DMS153 (cell line): ENCODE results near the gene SLC6A9.

Experiments
- DNase-seq: peaks from one replicate; lab custom pipeline; 2025; lab: John Stamatoyannopoulos, UW

SLC6A9 gene

DNA sequence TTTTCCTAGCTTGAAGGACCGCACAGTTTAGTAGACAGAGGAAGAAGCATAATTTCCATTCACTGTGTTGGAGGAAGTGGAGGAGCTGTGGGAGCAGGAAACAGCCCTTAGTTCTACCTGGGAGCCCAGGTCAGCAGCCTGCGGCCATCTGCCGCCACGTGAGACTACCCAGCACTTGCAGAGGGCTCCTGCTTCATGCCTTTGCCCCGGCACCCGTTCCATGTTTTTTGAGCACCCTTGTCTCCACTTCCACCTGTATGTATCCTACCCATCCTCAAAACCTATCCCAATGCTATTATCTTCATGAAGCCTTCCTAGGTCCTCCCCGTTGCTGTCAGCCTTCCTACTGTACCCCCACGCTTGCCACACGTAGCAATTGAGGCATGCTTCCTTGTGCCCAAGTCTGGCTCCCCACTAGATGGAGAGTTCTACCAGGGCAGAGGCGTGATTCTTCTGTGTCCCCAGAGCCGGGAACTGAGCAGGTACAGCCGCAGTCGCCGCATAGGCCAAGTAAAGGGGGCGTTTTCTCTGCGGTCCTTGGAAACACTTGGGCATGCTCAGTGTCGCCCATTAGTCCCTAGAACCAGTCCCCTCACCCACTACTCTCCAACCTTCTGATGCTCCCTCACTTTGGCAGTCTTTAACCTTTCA, 1.9 kb downstream of the SLC6A9 start:
- no peak for DNase-seq

- DNase-seq, result no peak
Measured at GRCh38 chr1:44027320-44027719, 3.9 kb downstream of the SLC6A9 start.

DNA sequence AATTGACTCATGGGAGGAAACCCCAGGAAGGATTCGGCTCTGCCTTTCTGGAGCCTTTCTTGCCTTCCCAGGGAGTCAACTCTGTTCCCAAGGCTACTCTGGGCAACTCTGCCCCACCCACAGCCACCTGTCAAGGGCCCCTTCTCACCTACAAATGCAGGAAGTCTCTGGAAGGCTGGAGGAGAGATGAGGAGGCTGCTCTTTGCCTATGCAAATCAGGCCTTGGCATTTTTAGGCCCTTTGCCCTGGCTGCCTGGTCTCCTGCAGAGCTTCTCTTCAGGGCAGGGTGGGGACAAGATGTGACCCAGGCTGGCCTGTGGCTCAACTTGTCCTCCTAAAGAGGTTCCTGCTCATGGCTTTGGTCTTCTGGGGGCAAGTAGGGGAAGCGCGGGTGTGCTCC, 5.4 kb downstream of the SLC6A9 start:
- peak; percentile 25 for DNase-seq

- no peak for DNase-seq
Measured at GRCh38 chr1:44024903-44025525, 6.2 kb downstream of the SLC6A9 start.

DNA sequence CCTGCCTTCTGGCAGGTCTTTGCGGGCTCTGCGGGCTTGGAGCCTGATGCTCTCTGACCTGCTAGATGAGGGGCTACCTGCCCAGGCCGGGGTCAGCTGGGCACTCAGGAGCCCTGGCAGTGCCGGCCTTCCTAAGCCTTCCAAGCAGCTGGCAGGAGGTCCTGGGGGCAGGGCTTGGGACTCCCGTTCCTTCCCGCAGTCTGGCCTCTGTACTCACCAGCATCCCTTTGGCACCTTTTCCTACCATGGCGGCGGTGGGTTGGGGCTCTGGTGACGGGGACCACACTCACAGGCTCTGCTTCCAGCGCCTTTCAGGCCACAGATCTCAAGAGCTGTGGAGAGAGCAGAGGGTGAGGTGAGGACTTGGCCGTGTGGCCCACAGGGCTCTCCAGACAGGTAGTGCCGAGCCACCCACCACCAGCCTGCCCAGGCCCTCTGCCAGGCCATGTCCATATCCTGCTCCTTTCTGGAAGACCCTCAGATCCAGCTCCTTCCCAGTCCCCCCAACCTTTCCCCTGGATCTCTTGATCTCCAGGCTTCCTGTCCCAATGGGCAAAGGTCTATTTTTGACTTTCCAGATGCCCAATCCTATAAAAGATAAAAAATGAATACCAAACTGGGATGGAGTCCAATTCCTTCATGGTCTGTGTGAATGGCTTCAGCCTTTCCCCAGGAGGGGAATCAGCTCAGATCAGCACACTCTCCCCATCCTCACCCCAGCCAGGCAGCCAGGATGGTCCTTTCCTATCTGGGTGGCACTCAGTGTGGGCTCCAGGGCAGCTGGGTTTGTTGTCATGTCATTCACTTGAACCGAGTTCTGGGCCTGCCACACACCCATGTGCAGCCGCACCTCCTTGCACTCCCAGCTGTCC, 7.0 kb downstream of the SLC6A9 start:
- DNase-seq, result no peak

GRCh38 chr1:44021581-44022321, 9.5 kb downstream of the SLC6A9 start:
- no peak for DNase-seq

- no peak for DNase-seq
Measured at GRCh38 chr1:44021156-44021555, 10.1 kb downstream of the SLC6A9 start.

- no peak for DNase-seq
Measured at GRCh38 chr1:44020464-44020863, 10.8 kb downstream of the SLC6A9 start.

GRCh38 chr1:44019466-44019948, 11.8 kb downstream of the SLC6A9 start:
- no peak for DNase-seq

- DNase-seq, result no peak
Measured at GRCh38 chr1:44016890-44017400, 14.3 kb downstream of the SLC6A9 start.

- no peak for DNase-seq
Measured at GRCh38 chr1:44016041-44016889, 15.0 kb downstream of the SLC6A9 start.

DNA sequence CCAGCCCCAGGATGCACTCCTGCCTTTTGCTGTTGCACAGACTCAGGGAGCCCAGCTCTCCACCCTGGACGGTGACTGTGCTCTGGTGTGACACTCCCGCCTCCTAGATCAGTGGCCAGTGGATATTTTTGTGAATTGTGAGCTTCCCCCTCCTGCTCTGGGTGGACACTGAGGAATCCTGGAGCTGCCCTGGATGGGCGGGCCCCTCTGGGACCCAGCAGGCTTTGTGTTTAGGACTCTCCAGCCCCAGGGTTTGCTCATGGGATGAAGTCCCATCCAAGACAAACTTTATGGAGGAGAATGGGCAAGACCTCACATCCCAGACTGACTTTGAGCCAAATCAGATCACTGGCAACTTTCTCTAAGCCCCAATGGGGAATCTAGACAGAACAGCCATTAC, 16.1 kb downstream of the SLC6A9 start:
- DNase-seq, result no peak

GRCh38 chr1:44014365-44015104, 16.7 kb downstream of the SLC6A9 start:
- no peak for DNase-seq

DNA sequence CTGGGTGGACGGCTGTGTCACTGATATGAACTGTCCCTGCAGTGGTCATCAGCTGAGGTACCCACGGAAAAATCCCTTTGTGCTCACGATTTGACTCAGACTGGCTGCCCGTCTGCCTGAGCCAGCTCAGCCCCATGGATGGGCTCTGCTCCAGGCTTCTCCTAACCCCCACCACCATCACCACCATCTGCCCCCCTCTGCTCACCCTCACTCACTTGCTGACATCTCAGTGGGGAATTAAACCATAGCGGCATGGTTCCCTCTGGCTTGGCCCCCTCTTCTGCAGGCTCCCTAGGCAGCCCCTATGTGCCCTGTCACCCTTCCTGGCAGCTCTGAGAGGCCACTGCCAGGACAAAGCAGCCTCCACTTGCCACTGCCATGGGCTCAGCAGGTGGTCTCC, 17.3 kb downstream of the SLC6A9 start:
- no peak for DNase-seq

GRCh38 chr1:44012941-44013609, 18.2 kb downstream of the SLC6A9 start:
- no peak for DNase-seq

DNA sequence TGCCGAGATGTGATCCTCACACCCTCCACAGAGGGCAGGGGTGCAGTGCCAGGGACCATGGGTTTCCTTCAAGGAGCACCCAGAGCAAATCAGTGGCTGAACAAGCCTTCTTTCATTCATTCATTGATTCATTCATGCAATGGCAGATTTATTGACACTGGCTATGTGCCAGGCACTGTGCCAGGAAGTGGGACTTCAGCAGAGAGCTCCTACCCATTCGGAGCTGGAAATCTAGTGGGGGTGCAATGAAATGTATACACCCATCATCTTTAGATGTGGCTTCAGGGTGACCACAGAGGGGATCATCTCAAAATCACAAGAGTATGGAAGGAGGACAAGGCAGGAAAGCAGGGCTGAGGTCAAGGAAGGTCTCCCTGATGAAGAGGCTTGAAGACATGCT, 18.9 kb downstream of the SLC6A9 start:
- peak; percentile 39 for DNase-seq

DNA sequence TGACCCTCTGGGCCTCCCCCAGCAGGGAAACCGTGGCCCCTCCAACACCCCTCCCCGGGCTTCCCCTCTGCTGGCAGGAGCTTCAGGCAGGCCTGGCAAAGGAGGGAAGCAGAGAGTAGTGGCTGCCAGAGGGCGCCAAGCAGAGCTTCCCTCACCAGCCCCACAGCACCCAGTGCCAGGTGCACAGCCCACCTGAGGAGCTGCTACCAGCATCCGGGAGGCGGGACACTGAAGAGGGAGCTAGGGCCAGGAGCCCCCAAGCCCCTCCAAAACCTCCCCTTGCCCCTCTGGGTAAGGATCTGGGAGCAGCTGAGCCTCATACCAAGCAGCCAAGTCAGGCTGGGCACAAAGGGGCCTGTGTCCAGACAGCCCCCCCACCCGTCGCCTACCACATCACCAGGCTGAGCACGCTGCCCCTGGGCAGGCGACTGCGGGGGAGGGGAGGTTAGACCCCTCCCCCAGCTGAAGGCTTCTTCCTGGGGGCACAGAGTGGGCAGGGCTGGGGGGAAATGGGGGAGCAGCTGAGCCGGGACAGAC, 20.3 kb downstream of the SLC6A9 start:
- DNase-seq, result no peak

DNA sequence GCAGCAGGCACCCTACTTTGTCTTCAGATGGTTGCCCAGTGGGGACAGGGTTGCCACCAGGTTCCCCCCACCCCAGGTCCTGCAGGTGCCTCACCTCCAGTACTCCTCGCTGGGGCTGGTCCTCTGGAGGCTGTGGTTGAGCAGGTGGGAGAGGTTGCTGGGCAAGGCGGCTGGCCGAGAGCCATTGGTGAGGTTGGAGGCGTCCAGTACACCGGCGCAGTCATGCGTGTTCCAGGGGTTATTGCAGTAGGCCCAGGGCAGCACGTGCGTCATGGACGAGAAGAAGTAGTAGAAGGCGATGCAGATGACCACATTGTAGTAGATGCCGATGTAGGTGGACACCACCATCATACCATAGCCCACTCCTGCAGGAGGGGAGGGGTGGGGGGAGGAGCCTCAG, 23.0 kb downstream of the SLC6A9 start:
- no peak for DNase-seq

- DNase-seq, result no peak
Measured at GRCh38 chr1:44002606-44003157, 28.6 kb downstream of the SLC6A9 start.
